GM12892 (cell line): ENCODE results near the gene SIT1. TPM values are rescaled to one million over a fixed set of nuclear protein-coding genes. Genes with fewer than 3 reads are reported as not detected.

Experiments
- DNase-seq: peaks from one replicate; pipeline ENCODE4 v3.0.0; 2011; ENCODE audit not compliant: insufficient read length
- FAIRE-seq: peaks from 2 replicates; lab custom pipeline; 2011; peaks lifted over from hg19 to GRCh38; lab: Jason Lieb, UNC
- POLR2A ChIP-seq: IDR thresholded peaks from 2 replicates; pipeline ENCODE4 v1.6.1; 2011; ENCODE audit warnings: low read depth, low read length, control low read depth
- POLR2AphosphoS5 ChIP-seq: IDR thresholded peaks from 2 replicates; pipeline ENCODE4 v1.6.1; 2011; ENCODE audit warnings: low read depth, low read length, control low read depth
- TAF1 ChIP-seq: IDR thresholded peaks from 2 replicates; pipeline ENCODE4 v1.6.1; 2011; ENCODE audit warnings: low read depth, mild to moderate bottlenecking, control low read depth, low read length, borderline replicate concordance
- polyA plus RNA-seq: library from polyadenylated mRNA; unstranded; fragments of >200 nt; gene quantifications from one replicate; pipeline ENCODE4 v1.2.1, GENCODE V29; 2012; ENCODE audit warnings: missing spikeins, inconsistent platforms; ENCODE audit not compliant: missing spikeins

Gene SIT1
- 24.3 TPM for polyA plus RNA-seq

GRCh38 chr9:35650341-35651158, at the start of gene SIT1:
SIT1 (minus strand) TSS chr9:35650931; CDS start chr9:35650853, 78 bp downstream.
- DNase-seq (no peak), FAIRE-seq (no peak)
- TF ChIP-seq TAF1 (no peak), POLR2AphosphoS5 (no peak), POLR2A (no peak)

GRCh38 chr9:35700031-35700430, 49.3 kb upstream of the SIT1 start:
- DNase-seq, result no peak
- TF ChIP-seq TAF1 (no peak), POLR2AphosphoS5 (no peak), POLR2A (no peak)
- FAIRE-seq, result no peak

- FAIRE-seq (no peak), DNase-seq (no peak)
- TF ChIP-seq POLR2AphosphoS5, result no peak
These were observed 47.5 kb upstream of the SIT1 start for GRCh38 chr9:35698231-35698630.

DNA sequence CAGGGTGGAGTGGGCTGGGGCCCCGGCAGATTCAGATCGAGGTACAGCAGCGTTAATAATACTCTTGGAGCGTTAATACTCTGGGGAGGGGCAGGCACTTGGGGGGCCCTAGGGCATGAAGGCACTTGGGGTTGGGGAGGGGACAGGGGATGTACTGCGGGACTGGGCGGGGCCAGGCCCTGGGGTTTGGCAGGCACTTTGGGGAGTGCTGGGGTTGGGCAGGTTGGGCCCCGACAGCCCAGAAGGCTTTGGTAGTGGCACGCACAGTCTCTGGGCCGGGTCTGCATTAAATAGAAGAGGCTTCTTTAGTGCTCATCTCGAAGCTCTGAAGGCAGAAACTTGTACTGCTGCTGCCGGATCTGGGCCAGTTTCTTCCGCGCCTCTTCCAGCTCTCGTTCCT, 46.8 kb upstream of the SIT1 start:
- DNase-seq (no peak), FAIRE-seq (no peak)
- TF ChIP-seq TAF1 (no peak), POLR2A (no peak), POLR2AphosphoS5 (no peak)

DNA sequence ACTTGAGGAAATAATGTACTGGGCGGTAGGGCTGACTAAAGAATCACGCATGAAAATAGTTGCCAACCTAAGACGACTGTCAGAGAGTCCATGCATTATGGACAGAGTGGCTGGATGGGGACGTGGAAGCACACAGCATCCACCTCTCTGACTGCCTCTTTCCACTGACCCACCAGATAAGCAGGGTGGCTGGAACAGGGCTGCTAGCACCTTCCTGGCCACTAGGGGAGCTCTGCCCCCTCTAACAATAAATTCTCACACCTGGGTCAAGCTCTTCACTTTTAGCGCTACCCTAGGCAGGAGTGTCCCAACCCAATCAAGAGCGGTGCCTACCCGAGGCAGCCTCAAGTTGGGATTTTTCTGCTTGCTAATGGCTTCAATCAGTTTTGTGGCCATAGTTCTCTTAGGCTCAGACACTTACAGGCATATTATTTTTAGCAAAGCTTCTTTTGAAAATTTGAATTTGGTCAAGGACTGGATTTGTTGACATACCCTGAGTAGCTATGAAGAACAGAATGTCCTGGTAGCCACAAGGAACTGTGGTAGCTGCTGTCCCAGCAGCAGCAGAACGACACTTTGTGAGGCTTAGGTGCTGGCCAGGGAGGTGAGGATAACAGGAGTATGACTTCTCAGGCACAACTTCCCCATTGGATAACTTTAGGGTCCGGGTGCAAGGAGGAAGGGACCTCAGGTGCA, 45.9 kb upstream of the SIT1 start:
- DNase-seq, result peak; percentile 67
- FAIRE-seq, result peak; percentile 90
- TF ChIP-seq POLR2AphosphoS5 (no peak), POLR2A (no peak), TAF1 (no peak)

DNA sequence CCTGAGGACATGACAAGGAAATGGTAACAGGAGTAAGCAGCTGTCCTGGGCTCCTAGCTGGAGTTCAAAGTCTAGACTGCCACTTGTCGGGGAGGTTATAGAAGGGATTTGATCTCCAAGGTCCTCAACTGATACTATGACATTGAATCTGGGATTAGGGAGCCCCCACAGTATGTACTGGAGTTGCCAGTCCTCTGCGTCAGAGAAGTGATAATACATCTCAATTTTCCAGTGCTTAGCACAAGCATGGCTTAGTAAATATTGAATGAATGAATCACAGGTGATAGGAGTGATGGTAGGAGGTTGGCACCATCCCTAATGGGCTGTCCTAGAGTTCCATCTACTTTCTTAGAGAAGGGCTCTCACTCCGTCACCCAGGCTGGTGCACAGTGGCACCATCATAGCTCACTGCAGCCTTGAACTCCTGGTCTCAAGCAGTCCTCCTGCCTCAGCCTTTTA, 45.2 kb upstream of the SIT1 start:
- FAIRE-seq (no peak), DNase-seq (no peak)
- no peak for TF ChIP-seq TAF1
- TF ChIP-seq POLR2AphosphoS5, result no peak
- TF ChIP-seq POLR2A, result no peak

DNA sequence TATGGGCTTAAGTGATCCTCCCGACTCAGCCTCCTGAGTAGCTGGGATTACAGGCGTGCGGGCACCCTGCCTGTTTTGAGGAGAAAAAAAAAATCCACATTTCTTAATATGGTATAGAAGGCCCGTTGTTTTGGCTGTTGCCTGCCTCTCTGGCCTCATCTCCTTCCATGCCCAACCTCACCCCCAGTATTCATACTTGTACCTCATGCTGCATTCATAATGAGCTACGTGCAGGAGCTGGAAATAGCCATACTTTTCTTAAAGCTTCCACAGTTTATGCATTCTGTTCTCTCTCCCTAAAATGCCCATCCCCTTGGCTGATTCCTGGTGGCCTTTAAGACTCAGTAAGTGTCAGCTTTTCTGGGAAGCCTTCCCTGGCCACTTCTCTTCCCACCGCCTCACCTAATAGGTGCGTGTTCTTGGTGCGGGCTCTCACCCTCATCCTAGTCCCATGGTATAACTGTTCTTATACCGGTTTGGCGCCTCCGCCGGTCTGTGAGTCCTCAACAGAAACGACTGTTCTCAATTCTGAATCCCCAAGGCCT, 41.1 kb upstream of the SIT1 start:
- FAIRE-seq (no peak), DNase-seq (no peak)
- no peak for TF ChIP-seq POLR2A
- TF ChIP-seq POLR2AphosphoS5, result no peak
- TF ChIP-seq TAF1, result no peak

GRCh38 chr9:35691334-35691650, 40.6 kb upstream of the SIT1 start:
- no peak for FAIRE-seq
- DNase-seq, result no peak
- TF ChIP-seq TAF1 (no peak), POLR2AphosphoS5 (no peak), POLR2A (no peak)

DNA sequence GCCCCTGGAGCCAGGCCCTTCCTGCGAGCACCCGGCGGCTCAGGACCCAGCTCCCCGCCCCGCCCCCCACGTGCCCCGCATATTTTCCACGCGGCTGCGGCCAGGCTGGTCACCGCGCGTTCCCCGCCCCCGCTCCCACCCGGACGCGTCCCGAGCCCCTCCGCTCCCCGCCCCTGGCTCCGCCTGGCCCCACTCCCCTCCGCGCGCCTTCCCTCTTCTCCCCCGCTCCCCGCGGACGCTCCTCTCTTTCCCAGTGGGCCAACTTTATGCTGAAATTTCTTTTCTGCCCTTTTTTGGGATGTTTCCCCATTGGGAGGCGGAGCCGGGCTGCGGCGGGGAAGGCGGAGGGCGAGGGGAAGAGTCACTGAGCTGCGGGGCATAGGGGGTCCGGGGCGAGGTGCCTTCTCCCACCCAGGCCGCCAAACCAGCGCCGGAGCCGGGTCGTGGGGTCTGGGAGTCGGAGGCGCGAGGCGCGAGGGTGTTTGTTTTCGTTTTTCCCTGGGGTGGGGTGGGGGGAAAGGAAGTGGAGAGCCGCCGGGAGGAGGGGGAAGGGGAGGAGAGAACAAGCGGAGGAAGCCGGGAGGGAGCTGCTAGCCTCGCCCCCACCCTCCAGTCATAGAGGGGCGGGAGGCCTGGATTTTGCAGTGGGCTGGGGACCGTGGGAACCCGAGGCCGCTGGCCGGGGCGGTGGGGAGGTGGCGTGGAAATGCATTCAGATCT, 40.0 kb upstream of the SIT1 start:
- no peak for FAIRE-seq
- TF ChIP-seq POLR2A (no peak), TAF1 (no peak), POLR2AphosphoS5 (no peak)
- peak; percentile 62 for DNase-seq

DNA sequence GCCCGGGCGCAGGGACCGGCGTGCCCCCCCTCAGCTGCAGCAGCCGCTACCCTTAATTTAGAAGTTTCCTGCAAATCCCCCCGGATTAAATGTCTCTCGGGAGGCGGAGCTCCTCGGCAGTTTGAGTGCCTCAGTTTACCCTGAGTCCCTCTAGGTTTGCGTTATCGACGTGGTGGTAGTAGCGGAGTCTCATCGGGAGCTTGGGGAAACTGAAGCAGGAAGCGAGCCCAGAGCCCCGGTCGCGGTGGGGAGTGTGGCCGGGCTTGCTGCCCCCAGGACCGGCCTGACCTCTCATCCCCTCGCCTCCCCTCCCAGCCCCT, 39.5 kb upstream of the SIT1 start:
- FAIRE-seq (no peak), DNase-seq (no peak)
- no peak for TF ChIP-seq POLR2A
- no peak for TF ChIP-seq POLR2AphosphoS5
- no peak for TF ChIP-seq TAF1

DNA sequence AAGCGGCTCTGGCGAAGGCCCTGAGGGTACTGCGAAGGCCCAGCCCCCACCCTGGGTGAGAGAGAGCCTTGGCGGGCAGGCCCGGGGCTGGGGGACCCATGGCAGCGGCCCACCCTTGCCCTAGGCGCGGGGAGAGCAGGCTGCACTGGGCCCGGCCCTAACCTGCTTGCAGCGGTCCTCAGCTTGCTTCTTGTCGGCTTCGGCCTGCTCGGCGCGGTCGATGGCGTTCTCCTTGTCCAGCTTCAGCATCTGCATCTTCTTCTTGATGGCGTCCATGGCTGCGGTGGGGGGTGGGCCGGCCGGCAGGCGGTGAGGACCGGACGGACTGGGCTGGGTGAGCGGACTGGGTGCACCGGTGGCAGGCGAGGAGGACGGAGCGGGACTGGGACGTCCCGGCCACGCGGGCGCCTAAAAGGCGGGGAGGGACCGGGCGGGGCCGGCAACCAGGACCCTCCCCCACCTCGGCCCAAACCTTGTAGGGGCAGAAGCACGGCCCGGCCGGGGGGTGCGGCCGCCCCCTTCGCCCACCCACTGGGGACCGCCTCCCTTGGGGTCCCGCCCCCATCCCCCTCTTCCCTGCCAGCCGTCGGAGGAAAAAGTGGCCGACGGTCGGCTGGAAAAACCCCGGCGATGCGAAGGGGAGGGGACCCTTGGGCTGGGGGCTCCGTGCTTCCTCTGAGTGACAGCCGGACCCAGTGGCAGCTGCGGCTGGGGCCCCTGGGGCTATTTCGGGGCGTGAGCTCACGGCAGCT, 39.0 kb upstream of the SIT1 start, which contains the start of gene TPM2:
Gene TPM2, minus strand, starts transcription at position 384 of the 752 bp plus-strand sequence. Its CDS starts 108 bp downstream, at position 276.
- DNase-seq, result no peak
- FAIRE-seq, result no peak
- TF ChIP-seq POLR2AphosphoS5 (no peak), TAF1 (no peak), POLR2A (no peak)
